Dermis blood vessel endothelial cell (primary cell): ENCODE data around the gene SLC6A18. TPM values are rescaled to one million over a fixed set of nuclear protein-coding genes. Genes with fewer than 3 reads are reported as not detected.
"Not testable (repeated sequence)": the region's sequence is repeated elsewhere in the genome, so short reads cannot be mapped to it uniquely, and the experiment has no call there.

ENCODE experiments used
- DNase-seq: peaks from one replicate; pipeline ENCODE4 v3.0.0; 2010
- total RNA-seq: library from RNA; depleted of rRNA; stranded (reverse); fragments of >200 nt; gene quantifications from 2 replicates; pipeline ENCODE4 v1.2.3, GENCODE V29; 2014

The SLC6A18 gene
- total RNA-seq, 1 donor from 2014 or later = not detected

GRCh38 chr5:1278656-1279442 lies 53.7 kb downstream of the SLC6A18 start:
- no peak for DNase-seq

- DNase-seq = no peak
These were observed 54.4 kb downstream of the SLC6A18 start for GRCh38 chr5:1279443-1280151.

- DNase-seq = no peak
These were observed 55.2 kb downstream of the SLC6A18 start for GRCh38 chr5:1280177-1281037.

GRCh38 chr5:1281038-1281882 lies 56.1 kb downstream of the SLC6A18 start:
- DNase-seq = no peak

GRCh38 chr5:1282131-1282992 lies 57.2 kb downstream of the SLC6A18 start:
- no peak for DNase-seq

GRCh38 chr5:1282993-1283728 lies 58.0 kb downstream of the SLC6A18 start:
- not testable (repeated sequence) for DNase-seq

GRCh38 chr5:1283729-1284041 lies 58.5 kb downstream of the SLC6A18 start:
- not testable (repeated sequence) for DNase-seq

- DNase-seq = not testable (repeated sequence)
These were observed 59.3 kb downstream of the SLC6A18 start for GRCh38 chr5:1284336-1284970.

- no peak for DNase-seq
These were observed 60.0 kb downstream of the SLC6A18 start for GRCh38 chr5:1285141-1285540.

GRCh38 chr5:1285883-1286291 lies 60.7 kb downstream of the SLC6A18 start:
- DNase-seq = no peak

- no peak for DNase-seq
These were observed 63.5 kb downstream of the SLC6A18 start for GRCh38 chr5:1288439-1289335.

- not testable (repeated sequence) for DNase-seq
These were observed 64.4 kb downstream of the SLC6A18 start for GRCh38 chr5:1289559-1289958.

GRCh38 chr5:1290956-1291355 lies 65.8 kb downstream of the SLC6A18 start:
- not testable (repeated sequence) for DNase-seq

- DNase-seq = no peak
These were observed 66.5 kb downstream of the SLC6A18 start for GRCh38 chr5:1291611-1292080.

- DNase-seq = no peak
These were observed 67.0 kb downstream of the SLC6A18 start for GRCh38 chr5:1292139-1292538.

- no peak for DNase-seq
These were observed 67.8 kb downstream of the SLC6A18 start for GRCh38 chr5:1292846-1293415.

- no peak for DNase-seq
These were observed 68.4 kb downstream of the SLC6A18 start for GRCh38 chr5:1293416-1294205.
